ENCODE measurements around the gene TENT4B.

Gene TENT4B

GRCh38 chr16:50260206-50261159 lies 107.4 kb downstream of the TENT4B start:
- no peak for DNase-seq

DNA sequence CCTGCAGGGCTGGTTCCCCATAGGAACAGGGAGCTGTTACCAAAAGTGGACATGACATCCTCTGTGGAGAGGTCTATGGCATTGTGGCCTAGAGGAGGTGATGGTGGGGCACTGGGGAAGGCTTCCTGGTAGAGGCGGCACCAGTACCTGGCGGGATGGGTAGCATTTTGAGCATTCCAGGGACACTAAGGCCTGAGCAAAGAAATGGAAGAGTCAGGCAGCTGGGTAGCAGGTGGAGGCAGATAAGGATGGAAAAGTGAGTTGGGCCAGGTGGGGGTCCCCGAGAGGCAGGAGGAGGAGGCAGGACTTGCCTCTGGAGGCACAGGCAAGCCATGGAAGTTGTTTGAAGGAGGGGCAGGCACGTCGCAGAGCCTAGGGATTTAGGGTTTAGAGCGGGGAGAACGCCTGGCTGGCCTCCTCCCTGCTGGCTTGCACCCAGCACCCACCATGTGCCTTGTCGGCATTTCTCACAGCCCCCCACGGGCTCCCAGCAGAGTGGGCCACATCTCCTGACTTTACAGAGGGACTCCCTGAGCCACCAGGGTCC lies 108.1 kb downstream of the TENT4B start:
- DNase-seq = no peak

DNA sequence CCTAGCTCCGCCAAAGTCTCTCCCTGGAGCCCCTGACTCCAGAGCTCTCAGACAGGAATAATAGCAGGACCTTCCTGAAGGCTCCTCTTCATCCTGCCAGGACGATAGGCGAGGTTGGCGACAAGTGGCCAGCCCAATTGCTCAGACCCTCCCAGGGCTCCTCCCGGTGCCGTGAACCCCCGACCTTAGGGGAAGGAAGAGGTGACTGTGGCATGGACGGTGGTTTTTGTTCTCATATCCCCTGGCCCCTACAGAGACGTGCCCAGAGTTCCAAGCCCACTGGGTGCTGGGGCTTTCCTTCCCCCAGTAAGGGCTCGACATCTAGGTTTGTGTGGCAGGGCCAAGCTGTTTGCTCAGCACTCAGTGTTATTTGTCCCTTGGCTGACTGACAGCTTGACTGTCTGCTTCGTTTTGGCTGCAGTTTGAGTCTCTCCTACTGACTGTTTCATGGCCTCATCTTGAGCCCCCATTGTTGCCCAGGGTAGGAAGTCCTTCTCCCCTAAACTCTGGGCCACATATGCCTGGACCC lies 108.7 kb downstream of the TENT4B start:
- DNase-seq = no peak

DNA sequence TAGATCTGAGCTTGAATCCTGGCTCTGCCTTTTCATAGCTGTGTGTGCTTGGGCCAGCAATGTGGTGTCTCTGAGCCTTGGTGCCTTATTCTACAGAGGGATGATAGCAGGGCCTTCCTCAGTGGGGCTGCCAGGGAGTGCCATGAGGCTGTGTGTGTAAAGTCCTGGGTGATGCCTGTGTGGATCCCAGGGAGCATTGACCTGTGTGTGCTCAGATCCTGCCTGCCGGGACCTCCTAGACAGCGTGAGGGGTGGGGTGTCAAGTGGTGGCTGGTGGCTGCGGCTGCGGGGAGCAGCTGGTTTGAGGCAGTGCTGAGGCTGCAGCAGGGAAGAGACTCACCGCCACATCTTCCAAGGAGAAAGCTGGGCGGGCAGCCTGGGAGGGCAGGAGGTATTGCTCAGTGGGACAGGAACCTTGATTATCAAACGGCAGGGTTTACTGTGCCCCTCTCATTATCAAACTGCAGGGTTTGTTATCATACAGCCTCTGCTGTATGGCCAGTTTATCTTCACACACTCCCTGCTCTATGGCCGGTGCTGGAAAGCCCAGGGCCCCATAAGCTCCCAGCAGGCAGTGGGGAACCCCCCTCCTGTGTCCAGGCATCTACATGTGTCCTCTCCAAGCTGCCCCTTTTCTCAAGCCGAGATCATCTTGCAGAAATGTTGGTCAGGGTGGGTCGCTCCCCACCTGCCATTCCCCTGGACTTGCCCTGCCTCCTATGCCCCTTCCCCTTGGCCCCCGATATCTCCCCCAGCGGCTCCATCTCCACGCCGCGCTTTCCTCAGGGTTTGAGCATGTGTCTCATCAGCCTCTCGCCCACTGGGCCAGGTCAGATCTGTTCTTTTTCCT lies 110.2 kb downstream of the TENT4B start:
- no peak for DNase-seq

DNA sequence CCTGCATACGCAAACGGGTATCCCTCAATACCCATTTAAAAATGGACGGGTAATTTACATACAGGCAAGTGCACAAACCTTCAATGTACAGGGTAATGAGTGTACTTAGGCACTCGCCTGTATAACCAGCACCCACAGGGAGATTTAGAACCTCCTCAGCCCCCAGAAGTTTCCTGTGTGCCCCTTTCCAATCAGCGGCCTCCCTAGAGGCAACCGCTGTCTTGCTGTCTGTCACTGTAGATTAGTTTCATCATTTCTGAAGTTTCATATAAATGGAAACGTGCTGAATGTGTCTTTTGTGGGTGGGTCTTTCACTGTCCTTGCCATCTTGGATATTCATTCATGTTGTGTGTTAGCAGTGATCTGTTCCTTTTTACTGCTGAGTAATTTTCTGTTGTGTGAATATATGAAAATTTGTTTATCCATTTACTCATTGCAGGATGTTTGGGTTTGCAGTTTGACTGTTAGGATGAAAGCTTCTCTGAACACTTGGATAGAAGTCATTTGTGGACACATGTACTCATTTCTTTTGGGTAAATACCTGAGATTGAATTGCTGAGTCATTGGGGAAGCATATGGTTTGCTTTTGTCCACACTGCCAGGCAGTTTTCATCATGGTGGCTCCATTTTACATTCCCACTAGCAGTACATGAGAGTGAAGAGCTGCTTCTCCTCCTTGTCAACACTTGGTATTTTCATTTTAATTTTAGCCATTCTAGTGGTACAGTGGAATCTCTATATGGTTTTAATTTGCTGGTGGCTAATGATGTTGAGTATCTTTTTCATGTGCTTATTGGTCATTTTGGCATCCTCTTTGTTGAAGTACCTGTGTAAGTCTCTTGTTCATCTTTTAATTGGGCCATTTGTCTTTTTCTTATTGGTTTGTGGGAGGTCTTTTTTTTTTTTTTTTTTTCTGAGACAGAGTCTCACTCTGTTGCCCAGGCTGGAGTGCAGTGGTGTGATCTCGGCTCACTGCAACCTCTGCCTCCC lies 111.1 kb downstream of the TENT4B start:
- peak; percentile 53 for DNase-seq

DNA sequence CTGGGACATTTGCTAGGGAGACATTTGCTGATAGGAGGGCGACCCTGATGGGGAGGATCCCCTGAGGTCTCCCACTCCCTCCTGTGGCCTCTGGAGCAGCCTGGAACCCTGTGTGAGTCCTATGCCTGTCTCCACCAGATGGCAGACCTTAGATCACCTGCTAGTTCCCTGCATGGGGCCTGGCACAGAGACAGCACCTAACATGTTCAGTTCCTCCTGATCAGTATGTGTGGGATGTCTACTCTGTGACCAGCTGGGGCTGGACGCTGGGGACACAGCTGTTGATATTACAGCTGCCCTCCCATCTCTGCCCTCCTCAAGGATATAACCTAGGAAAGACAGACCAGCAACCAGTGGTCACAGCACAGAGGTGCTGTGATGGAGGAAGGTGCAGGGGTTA lies 112.2 kb downstream of the TENT4B start:
- DNase-seq = peak; percentile 24

DNA sequence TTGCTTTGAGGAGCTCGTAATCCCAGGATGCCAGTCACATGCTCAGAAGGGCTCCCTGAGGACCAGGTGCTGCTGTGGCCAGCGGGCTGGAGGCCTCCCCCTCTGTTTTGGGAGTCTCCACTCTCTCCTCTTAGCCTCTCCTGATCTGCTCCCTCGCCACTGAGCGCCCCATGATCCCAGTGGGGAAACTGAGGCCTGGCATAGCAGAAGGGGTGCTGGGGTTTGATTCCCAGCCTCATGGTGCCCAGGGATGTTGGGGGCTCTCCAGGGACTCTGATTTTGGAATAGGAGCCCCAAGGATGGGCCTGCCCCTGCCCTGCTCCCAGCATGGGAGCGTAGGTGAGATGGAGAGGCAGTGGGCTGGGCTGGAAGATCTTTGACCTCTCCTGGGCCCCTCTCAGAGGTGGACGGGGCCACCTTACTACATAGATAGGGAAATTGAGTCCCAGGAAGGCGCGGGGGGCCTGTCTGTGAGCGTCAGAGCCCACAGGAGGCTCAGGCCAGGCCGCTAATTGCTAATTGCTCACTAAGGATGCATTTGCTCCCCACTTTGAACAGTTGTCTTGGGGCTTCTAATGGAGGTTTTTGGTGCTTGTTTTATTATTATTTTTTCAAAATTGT lies 112.7 kb downstream of the TENT4B start:
- no peak for DNase-seq

DNA sequence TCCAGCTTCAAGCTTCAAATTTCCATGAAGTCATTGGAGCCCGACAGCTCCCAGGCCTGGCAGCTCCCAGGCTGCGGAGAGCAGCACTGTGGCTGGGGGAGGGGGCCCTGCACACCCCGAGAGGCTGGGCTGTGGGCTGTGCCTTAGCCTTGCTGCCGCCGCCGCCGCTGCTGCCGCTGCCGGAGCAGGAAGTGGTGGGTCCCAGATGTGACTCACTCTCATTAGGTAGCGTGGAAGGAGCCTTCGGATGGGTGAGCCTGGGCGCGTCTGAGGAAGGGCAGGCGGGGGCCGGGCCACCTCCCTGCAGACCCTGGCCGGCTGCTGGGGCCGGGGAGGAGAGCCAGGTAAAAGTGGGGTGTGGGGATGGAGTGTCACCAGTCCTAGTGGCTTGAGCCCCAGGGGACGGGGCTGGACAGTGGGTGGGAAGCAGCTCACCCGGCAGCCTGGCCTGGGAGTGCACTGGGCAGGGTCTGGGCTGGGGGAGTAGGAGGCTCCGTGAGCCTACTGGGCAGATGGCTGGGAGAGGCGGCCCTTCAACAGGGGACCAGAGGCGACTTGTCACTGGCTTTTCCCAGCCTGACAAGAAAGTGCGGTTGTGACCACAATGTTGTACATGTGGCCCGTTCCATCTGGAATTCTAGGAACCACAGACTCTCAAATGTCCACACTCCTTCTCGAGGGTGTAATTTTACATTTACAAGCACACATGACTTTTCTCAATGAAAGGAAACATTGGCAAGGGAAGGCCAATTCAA lies 113.4 kb downstream of the TENT4B start, which contains the start of gene ADCY7:
TSS of gene ADCY7 (plus strand) at position 215 of the 755 bp plus-strand sequence. CDS start 21,629 bp downstream, outside the sequence.
- peak; percentile 79 for DNase-seq

DNA sequence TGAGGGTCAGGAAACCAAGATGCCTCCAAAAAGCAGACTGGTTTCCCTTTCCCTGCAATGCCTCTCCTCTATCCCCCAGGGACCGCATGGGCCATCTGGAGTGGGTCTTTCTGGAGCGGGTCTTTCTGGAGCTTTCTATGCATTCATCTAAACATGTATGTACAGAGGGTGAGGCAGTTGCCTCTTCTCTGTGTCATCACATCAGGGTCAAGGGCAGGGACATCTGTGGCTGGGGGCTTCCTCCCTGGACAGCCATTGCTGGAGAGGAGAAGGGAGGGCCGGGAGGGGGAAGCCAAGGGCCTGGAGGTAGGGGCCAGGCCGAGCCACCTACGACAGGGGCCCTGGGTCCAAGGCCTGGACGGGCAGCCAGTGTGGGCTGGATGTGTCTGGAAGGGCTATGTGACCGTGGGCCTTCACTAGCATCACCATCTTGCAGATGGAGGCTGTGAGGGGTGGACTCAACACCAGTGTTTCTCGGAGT lies 114.1 kb downstream of the TENT4B start:
- no peak for DNase-seq

DNA sequence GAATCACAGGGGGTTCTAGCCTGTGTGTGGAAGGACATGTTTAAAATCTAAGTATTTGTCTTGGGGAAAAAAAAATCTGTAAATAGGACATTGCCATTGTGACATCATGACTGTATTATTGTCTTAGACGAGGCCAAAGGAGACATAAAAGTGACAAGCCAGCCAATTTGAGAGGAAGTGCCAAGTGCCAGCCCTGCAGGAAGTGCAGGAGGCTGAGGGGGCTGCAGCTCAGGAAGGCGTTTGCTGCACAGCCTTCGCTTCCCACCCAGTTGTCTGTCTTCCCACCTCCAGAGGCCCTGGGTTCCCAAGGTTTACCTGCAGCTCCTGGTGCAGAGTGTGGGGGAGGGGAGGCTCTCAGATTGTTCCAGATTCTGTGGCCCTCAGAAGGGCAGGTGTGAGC lies 114.5 kb downstream of the TENT4B start:
- no peak for DNase-seq

GRCh38 chr16:50268352-50268751 lies 115.2 kb downstream of the TENT4B start:
- DNase-seq = no peak

DNA sequence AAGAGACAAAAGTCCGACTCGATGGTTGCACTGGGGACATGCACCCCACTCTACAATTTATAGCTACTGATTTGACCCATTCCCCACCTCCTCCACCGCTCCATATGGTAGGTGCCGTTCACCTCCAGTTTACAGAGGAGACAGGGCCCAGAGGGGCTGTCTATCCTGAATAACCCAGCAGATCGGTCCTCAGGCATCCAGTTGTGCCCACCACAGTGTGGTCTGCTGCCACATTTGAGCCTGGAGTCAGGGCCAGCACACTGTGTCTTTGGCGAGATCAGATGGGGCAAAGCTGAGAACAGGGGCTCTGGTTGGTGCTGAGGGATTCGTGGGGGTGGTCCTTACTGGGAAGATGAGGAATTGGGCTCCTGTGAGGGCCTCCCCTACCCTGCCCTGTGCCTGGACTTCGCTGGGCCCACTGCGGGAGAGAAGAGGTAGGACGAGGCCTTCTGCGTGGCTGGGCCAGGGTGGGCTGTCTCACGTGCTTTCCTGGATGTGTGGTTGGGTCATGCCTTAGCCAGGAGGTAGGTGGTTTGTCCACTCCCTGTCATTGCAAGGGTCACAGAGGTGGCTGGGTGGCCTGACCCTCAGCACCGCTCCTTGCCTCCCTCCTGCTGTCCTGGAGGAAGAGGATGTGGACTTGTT lies 116.1 kb downstream of the TENT4B start:
- DNase-seq = no peak

DNA sequence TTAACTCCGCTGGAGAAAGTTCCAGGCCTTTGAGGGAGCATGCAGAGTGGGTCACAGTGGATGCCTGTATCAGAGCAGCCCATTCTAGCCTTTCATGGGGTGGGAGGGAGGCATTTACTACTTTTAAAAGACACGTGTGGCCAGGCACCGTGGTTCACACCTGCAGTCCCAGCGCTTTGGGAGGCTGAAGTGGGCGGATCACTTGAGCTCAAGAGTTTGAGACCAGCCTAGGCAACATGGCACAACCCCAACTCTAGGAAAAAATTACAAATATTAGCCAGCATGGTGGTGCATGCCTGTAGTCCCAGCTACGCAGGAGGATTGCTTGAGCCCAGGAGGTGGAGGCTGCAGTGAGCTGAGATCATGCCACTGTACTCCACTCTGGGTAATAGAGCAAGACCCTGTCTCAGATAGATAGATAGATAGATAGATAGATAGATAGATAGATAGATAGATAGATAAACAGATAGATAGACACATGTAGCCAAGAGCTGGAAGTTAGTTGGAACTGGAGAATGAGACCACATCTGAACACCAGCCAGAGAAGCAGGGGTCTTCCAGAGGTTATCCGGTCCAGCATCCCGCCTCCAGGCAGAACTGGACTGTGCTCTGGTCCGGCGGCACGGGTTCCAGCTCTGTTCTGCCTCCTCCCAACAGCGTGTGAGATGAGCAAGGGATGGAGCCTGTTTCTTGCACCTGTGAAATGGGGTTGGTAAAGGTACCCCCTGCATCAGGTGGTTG lies 116.8 kb downstream of the TENT4B start:
- DNase-seq = no peak

DNA sequence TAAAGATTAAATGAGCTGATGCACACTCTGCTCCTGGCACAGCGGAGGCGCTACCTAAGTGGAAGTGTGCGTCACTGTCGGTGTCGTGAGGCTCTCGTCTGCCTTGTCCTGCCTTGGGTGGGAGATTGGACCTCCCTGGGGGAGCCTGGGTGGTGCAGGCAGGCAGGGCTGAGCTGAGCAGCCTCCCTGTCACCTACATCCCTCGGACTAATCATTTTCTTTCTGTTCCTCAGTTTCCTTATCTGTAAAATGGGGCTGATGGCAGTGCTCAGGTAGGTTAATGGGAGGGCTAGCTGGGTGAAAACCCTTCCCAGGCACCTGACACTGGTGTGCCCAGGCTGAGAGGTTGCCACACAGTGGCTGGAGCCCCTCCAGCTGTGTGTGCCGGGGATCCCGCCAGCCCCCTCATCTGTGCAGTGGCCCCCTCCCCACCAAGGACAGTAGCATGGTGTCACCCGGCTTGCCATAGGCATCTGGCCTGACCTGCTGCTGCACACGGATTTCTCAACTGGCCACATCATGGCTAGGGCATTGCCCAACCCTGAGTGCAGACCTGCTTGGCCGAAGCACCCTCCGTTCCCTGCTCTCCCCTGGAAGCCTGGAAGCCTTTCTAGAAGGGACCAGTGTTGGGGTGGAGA lies 117.5 kb downstream of the TENT4B start:
- no peak for DNase-seq

DNA sequence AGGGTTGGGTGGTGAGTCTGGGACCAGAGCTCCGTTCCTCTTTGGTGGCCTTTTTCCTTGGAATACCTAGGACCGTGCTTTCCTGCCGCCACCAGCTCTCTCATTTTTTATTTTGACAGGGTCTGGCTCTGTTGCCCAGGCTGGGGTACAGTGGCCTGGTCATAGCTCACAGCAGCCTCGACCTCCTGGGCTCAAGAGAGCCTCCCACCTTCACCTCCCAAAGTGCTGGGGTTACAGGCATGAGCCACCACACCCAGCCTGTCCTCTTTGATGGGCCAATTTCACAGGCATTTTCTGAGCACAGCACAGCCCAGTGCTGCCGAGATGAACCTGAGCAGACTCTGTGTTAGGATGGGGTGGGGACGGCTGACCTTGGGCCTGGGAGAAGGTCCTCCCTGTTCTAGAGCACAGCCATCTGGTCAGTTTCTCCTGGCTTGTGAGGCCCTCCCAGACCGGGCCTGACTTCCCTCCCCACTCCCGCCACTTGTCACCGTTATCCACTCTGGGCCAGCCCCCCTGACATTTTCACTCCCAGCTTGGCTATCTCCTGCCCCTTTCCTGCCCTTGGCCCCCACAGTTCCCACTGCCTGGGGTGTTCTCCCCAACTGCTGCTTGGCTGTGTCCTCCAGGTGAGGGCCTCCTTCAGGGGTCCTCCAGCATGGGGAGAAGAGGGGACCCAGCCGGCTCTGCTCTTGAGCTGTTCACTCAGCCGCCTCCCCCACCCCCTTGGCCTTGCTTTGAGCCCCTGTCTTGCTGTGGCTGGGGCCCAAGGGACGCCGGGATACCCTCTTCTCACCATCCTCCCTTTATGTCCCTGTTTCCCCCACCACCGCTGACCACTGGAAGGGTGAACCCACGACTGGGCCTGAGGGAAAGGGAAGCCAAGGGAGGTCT lies 118.3 kb downstream of the TENT4B start:
- DNase-seq = no peak

- no peak for DNase-seq
Measured at GRCh38 chr16:50272111-50272571, 119.0 kb downstream of the TENT4B start.

DNA sequence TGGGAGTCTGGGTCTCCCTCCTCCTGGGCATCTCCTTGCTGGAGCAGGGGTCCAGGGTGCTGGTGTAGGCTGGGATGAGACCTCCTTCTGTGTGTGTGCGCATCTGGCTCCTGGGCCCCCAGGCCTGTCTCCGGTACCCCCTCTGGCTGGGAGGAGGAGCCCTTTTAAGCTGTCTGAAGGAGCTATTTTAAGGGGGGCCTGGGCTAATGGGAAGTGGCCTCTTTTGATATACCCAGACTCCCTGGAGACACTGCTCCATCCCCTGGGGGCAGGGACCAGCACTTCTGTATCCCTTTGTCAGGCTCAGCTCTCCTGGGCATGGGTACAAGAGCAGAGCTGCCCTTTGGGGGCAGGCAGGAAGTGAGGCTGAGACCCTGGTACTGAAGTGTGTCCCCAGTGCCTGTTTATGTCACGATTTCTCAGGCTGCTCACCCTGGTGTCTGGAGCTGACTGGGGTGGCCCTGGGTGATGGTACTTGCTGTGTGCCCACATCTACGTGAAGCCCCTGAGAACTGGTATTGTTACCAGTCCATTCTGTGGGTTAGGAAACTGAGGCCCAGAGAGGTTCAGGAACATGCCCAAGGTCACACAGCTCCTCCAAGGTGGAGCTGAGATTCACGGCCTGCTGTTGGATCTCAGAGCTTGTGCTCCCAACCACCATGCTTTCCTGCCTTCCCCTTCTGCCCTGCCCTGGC lies 119.7 kb downstream of the TENT4B start:
- no peak for DNase-seq
